Skeletal muscle cell (primary cell): ENCODE results near the gene ODAD4.

ENCODE experiments used
- DNase-seq: peaks from one replicate; pipeline ENCODE4 v3.0.0-alpha.2; 2010; ENCODE audit warnings: low read depth
- H3K4me3 ChIP-seq: 2 replicates; pipeline ENCODE4 v1.5.1; 2011; ENCODE audit warnings: low read depth, mild to moderate bottlenecking, control low read depth, low read length, moderate library complexity

The ODAD4 gene

GRCh38 chr17:41937970-41938954 lies 7.8 kb downstream of the ODAD4 start:
- no peak for DNase-seq
- no peak overlapping the region for H3K4me3 ChIP-seq

GRCh38 chr17:41939044-41939692 lies 8.8 kb downstream of the ODAD4 start:
- H3K4me3 ChIP-seq = no peak overlapping the region
- DNase-seq = no peak

GRCh38 chr17:41939693-41940090 lies 9.3 kb downstream of the ODAD4 start:
- DNase-seq = no peak
- H3K4me3 ChIP-seq = no peak overlapping the region

GRCh38 chr17:41941168-41941567 lies 10.8 kb downstream of the ODAD4 start:
- no peak for DNase-seq
- no peak overlapping the region for H3K4me3 ChIP-seq

GRCh38 chr17:41942626-41943373 lies 12.4 kb downstream of the ODAD4 start:
- DNase-seq = no peak
- no peak overlapping the region for H3K4me3 ChIP-seq

- no peak for DNase-seq
- no peak overlapping the region for H3K4me3 ChIP-seq
Observed at GRCh38 chr17:41943492-41943891, 13.1 kb downstream of the ODAD4 start.

- no peak for DNase-seq
Observed at GRCh38 chr17:41944943-41945342, 14.5 kb downstream of the ODAD4 start.

GRCh38 chr17:41948762-41949460 lies 18.5 kb downstream of the ODAD4 start:
- H3K4me3 ChIP-seq = no peak overlapping the region
- DNase-seq = no peak

More at GRCh38 chr17:41944943-41945342, 14.5 kb downstream of the ODAD4 start:
- H3K4me3 ChIP-seq = no peak overlapping the region

- no peak for DNase-seq
- no peak overlapping the region for H3K4me3 ChIP-seq
Observed at GRCh38 chr17:41956522-41956921, 26.1 kb downstream of the ODAD4 start.

GRCh38 chr17:41957031-41957868 lies 26.8 kb downstream of the ODAD4 start:
- DNase-seq = peak; percentile 21

GRCh38 chr17:41957869-41958439 lies 27.5 kb downstream of the ODAD4 start:
- no peak for DNase-seq
- no peak overlapping the region for H3K4me3 ChIP-seq

More at GRCh38 chr17:41957031-41957868, 26.8 kb downstream of the ODAD4 start:
- H3K4me3 ChIP-seq = no peak overlapping the region

- no peak overlapping the region for H3K4me3 ChIP-seq
- no peak for DNase-seq
Observed at GRCh38 chr17:41959030-41959335, 28.6 kb downstream of the ODAD4 start.

GRCh38 chr17:41959336-41960095 lies 29.1 kb downstream of the ODAD4 start:
- no peak for DNase-seq
- no peak overlapping the region for H3K4me3 ChIP-seq

GRCh38 chr17:41962111-41962510 lies 31.7 kb downstream of the ODAD4 start:
- DNase-seq = no peak
- no peak overlapping the region for H3K4me3 ChIP-seq

GRCh38 chr17:41962768-41963434 lies 32.5 kb downstream of the ODAD4 start:
- H3K4me3 ChIP-seq = no peak overlapping the region
- DNase-seq = peak; percentile 40

GRCh38 chr17:41965694-41966462 lies 35.5 kb downstream of the ODAD4 start:
- peak overlapping the region; percentile 87 for H3K4me3 ChIP-seq
- no peak for DNase-seq
